ENCODE measurements around the gene ABTB1. TPM values are rescaled to one million over a fixed set of nuclear protein-coding genes. Genes with fewer than 3 reads are reported as not detected.

Gene ABTB1
- total RNA-seq, 2 experiments from 2014 or later: 4.4 to 14.5 TPM

DNA sequence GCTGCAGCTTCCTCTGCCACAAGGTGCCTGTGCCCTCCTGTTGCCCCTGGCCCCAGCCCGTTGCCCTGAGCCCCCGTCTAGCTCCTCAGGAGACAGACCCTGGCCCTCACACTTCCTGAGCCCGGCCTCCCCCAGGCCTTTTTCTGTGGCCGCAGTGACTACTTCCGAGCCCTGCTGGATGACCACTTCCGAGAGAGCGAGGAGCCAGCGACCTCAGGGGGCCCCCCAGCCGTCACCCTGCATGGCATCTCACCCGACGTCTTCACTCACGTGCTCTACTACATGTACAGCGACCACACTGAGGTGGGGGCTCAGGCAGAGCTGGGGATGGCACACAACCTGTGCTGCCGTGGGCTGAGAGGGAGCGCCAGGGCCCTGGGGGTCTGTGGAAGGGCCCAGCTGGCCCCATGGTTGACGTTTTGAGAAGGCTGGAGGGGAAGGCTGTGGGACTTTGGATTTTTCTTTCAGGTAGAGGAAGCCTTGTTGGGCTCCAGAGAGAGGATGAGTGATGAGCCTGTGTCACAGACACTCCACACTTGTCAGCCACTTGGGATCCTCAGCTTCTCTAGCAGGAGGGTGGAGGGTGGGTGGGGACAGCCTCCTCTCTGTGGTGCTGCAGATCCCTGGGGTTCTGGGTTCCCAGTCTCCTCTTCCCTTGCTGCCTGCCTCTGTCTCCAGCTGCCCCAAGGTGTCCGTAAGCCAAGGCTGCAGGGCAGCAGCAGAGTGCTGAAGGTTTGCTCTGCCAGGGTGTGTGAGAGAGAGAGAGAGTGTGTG is 5.0 kb downstream of the ABTB1 start:
- Histone ChIP-seq H2AFZ (ENCODE audit: low read length) (no peak overlapping the region), H3K9me2 (ENCODE audit: insufficient read depth, low read length) (no peaks in the 10 kb centered on the region), H3K27ac (ENCODE audit: low read depth, low read length, poor library complexity, severe bottlenecking) (no peak overlapping the region), H3K4me2 (ENCODE audit: low read length) (no peak overlapping the region), H3K9me3 (ENCODE audit: low read length) (no peaks in the 10 kb centered on the region), H3K79me2 (ENCODE audit: insufficient read depth, low read depth, low read length) (no peaks in the 10 kb centered on the region), H3K36me3 (ENCODE audit: insufficient read depth, low read length) (no peaks in the 10 kb centered on the region), H3K4me3 (ENCODE audit: low read depth, low read length, poor library complexity, severe bottlenecking) (no peak overlapping the region), H3K4me1 (ENCODE audit: insufficient read depth, low read length, poor library complexity, severe bottlenecking) (peaks cover 26% of the 10 kb centered on the region), H4K20me1 (ENCODE audit: insufficient read depth, low read length) (no peaks in the 10 kb centered on the region)
- TF ChIP-seq EZH2phosphoT487 (IDR thresholded peaks at IDR 0.05; ENCODE audit: borderline replicate concordance, low read depth, low read length): no peak
- TF ChIP-seq, protein P1, sequence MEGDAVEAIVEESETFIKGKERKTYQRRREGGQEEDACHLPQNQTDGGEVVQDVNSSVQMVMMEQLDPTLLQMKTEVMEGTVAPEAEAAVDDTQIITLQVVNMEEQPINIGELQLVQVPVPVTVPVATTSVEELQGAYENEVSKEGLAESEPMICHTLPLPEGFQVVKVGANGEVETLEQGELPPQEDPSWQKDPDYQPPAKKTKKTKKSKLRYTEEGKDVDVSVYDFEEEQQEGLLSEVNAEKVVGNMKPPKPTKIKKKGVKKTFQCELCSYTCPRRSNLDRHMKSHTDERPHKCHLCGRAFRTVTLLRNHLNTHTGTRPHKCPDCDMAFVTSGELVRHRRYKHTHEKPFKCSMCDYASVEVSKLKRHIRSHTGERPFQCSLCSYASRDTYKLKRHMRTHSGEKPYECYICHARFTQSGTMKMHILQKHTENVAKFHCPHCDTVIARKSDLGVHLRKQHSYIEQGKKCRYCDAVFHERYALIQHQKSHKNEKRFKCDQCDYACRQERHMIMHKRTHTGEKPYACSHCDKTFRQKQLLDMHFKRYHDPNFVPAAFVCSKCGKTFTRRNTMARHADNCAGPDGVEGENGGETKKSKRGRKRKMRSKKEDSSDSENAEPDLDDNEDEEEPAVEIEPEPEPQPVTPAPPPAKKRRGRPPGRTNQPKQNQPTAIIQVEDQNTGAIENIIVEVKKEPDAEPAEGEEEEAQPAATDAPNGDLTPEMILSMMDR (conservative IDR thresholded peaks at IDR 0.05; ENCODE audit: low read length): no peak
- DNase-seq (ENCODE audit: low spot score): no peak
- ChIA-PET POLR2A (interaction anchor here (1.2 kb wide), 1 partner anchor 75 kb away, joined by 4 read pairs; no protein-coding TSS in a partner anchor), CTCF (ENCODE audit: unreplicated experiment) (no interaction called here)
- intact Hi-C loops (cut with micrococcal nuclease; ENCODE audit: unreplicated experiment): no loop called here
- no TSS peak for BruUV-seq (replicated peaks)

- no TSS peak for BruUV-seq (replicated peaks)
- H3K4me3 ChIP-seq (ENCODE audit: low read depth, low read length, poor library complexity, severe bottlenecking): no peak overlapping the region
- TF ChIP-seq EZH2phosphoT487 (IDR thresholded peaks at IDR 0.05; ENCODE audit: borderline replicate concordance, low read depth, low read length): no peak
- TF ChIP-seq, protein P1 (conservative IDR thresholded peaks at IDR 0.05; ENCODE audit: low read length): no peak
- DNase-seq (ENCODE audit: low spot score): no peak
- no peak overlapping the region for H3K4me2 ChIP-seq (ENCODE audit: low read length)
- no peak overlapping the region for H3K27ac ChIP-seq (ENCODE audit: low read depth, low read length, poor library complexity, severe bottlenecking)
- intact Hi-C loops (cut with micrococcal nuclease; ENCODE audit: unreplicated experiment): no loop called here
- H3K36me3 ChIP-seq (ENCODE audit: insufficient read depth, low read length): no peaks in the 10 kb centered on the region
- POLR2A ChIA-PET: interaction anchor here (0.8 to 1.2 kb wide), 2 partner anchors 76 to 101 kb away, joined by 3 to 4 read pairs; no protein-coding TSS in a partner anchor
- no peaks in the 10 kb centered on the region for H3K9me2 ChIP-seq (ENCODE audit: insufficient read depth, low read length)
- H4K20me1 ChIP-seq (ENCODE audit: insufficient read depth, low read length): no peaks in the 10 kb centered on the region
- no peak overlapping the region for H2AFZ ChIP-seq (ENCODE audit: low read length)
- H3K9me3 ChIP-seq (ENCODE audit: low read length): no peaks in the 10 kb centered on the region
- H3K79me2 ChIP-seq (ENCODE audit: insufficient read depth, low read depth, low read length): no peaks in the 10 kb centered on the region
- CTCF ChIA-PET (ENCODE audit: unreplicated experiment): no interaction called here
- peaks cover 25% of the 10 kb centered on the region for H3K4me1 ChIP-seq (ENCODE audit: insufficient read depth, low read length, poor library complexity, severe bottlenecking)
Observed at GRCh38 chr3:127678315-127678599, 5.5 kb downstream of the ABTB1 start.

Measured in OCI-LY7 (cell line).